Heart right ventricle (tissue), 16 donors: ENCODE results near the gene SEC14L1. TPM values are rescaled to one million over a fixed set of nuclear protein-coding genes. Genes with fewer than 3 reads are reported as not detected.
"Not testable (repeated sequence)": the region's sequence is repeated elsewhere in the genome, so short reads cannot be mapped to it uniquely, and the experiment has no call there.

ENCODE experiments used
- ATAC-seq, 8 donors: fragments of 200-7000 bp; cut with Tn5 transposase; one replicate each; pipeline ENCODE4 v1.9.1; 2020; ENCODE audit warnings: mild to moderate bottlenecking in 8 of 8, moderate library complexity in 8 of 8, moderate number of reproducible peaks in 1 of 8
- DNase-seq, 2 donors: peaks; one replicate each; pipeline ENCODE4 v3.0.0-alpha.2; 2020
- H3K27ac ChIP-seq, 10 donors: fragments of 200-600 bp; sonication (generic) in 2 of 10; one replicate each; pipeline versions ENCODE4 v1.5.0 to v1.8.0; 2020 to 2022; ENCODE audit warnings: mild to moderate bottlenecking in 3 of 10
- H3K27me3 ChIP-seq, 7 donors: fragments of 200-600 bp; one replicate each; pipeline ENCODE4 v1.8.0; 2021 to 2022; ENCODE audit warnings: mild to moderate bottlenecking in 2 of 7
- H3K36me3 ChIP-seq, 9 donors: fragments of 200-600 bp; sonication (generic) in 1 of 9; one replicate each; pipeline versions ENCODE4 v1.5.0 to v1.8.0; 2020 to 2022; ENCODE audit warnings: mild to moderate bottlenecking in 2 of 9
- H3K4me1 ChIP-seq, 9 donors: fragments of 200-600 bp; sonication (generic) in 1 of 9; one replicate each; pipeline versions ENCODE4 v1.5.0 to v1.8.0; 2020 to 2022; ENCODE audit warnings: mild to moderate bottlenecking in 4 of 9
- H3K4me3 ChIP-seq, 10 donors: fragments of 200-600 bp; sonication (generic) in 2 of 10; one replicate each; pipeline versions ENCODE4 v1.5.0 to v1.8.0; 2020 to 2022; ENCODE audit warnings: mild to moderate bottlenecking in 7 of 10, moderate library complexity in 2 of 10
- H3K9me3 ChIP-seq, 11 donors: fragments of 200-600 bp in 10 of 11; sonication (generic) in 2 of 11; one replicate each; pipeline versions ENCODE4 v1.5.0 to v1.8.0; 2013 to 2022; ENCODE audit warnings: mild to moderate bottlenecking in 2 of 11, control low read depth in 1 of 11, moderate library complexity in 1 of 11
- WGBS, 2 donors: extraction: QIAGEN DNeasy Blood & Tissue Kit; methylation state at CpG; one replicate each; pipeline ENCODE4 v1.1.7; 2013; ENCODE audit warnings: inconsistent platforms in 1 of 2; 5-methylcytosine and 5-hydroxymethylcytosine counted together
- intact Hi-C, 10 donors: fragments of 100-400 bp; cut with DNase I; formaldehyde crosslinking; loops; one replicate each; pipeline versions ENCODE4 v1.11.1 to v1.14.2; 2022
- polyA plus RNA-seq, 2 donors: library from polyadenylated mRNA; stranded (reverse); fragments of 200-250 nt; gene quantifications; one replicate each; pipeline ENCODE4 v1.2.3, GENCODE V29; 2013
- total RNA-seq, 10 donors: library from RNA; stranded (reverse); fragmentation: NEBNext Ultra II Directional in 3 of 10; extraction: Animal tissue kit (Norgen Biotek cat#: 25700) in 3 of 10; gene quantifications; one replicate each; pipeline versions ENCODE4 v1.2.1 to v1.2.4, GENCODE V29; 2021 to 2023
- TF ChIP-seq, protein P1 (sequence below), 9 donors: fragments of 200-600 bp; sonication (generic) in 2 of 9; IDR thresholded peaks; one replicate each; pipeline versions ENCODE4 v1.5.0 to v1.8.0; 2021 to 2022; ENCODE audit warnings: antibody characterized with exemption in 9 of 9, mild to moderate bottlenecking in 5 of 9, moderate library complexity in 1 of 9
- donor health status: Arrhythmogenic right ventricular cardiomyopathy.
- donor health status: ischemic (EF 13 %, LVEDD 7.1; RV severe dilation, severe dysfunction).
- donor health status: healthy with polysubstance abuse.
- donor health status: DM: no; HTN: yes; CAD: no.
- donor health status: DM: no; HTN: no; CAD: no.
- donor health status: ischemic (EF 25% LVEDD 6.9; RV normal size, moderate dysfunction).
- donor health status: ischemic (EF 25% LVEDD 5.7; RV mildly dilated, moderate dysfunction).
- donor health status: healthy.
- donor health status: DM: yes; HTN: yes; CAD: no.
- donor health status: Ischemic cardiomyopathy.
- donor health status: ischemic (EF 35%, LVEDD 5.7; RV mildly dilated, moderate dysfunction).
- donor health status: nonischemic (EF 11% LVEDD 7.7; RV severe dilation, severe dysfunction).
- donor health status: DM: yes; HTN: yes; CAD: no.
- donor health status: PGD.
- donor health status: ischemic (EF 29% LVEDD 5.4; RV normal size, mild dysfunction).
- donor health status: nonischemic (EF 23%, LVEDD 6.1; RV moderate dilation, normal function).

The SEC14L1 gene
- total and polyA plus RNA-seq, 12 donors: 36.1 to 88.8 (median 50.0) TPM

DNA sequence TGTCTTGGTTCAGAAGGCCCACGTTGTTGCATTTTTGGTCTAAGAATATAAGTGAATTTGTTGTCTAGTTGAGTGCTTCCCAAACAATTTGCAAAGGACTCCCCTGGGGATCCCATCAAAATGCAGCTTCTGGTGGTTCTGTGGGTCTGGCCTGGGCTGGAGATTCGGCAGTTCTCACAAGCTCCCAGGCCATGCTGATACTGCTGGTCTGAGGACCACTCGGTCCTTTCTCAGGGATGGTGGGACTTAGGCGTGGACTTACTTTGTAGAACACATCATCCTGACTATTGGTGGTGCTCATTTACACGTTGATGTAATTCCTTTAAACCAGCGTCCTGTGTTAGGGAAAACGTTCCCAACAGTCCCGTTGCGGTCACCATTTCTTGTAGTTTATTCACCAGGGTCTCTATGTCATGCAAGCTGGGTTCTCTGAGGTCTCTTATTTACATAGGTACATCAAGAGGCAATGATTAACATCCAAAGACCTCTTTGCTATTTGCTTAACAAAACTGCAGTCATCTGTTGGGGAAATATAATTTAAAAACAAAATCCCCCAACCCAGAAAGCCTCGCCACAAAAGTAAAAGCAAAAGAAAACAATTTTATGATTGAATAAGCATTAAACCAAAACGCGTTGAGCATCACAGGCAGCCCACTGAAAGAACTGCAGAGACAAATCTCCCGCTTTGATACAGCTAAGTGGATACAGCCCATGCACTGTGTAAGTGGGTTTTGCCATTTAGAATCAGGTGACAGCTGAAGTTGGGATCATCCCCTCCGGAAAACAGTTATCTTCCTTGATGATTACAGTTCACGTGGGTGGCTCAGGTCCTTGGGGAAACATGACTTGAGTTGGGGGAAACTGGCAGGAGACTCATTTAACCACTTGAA, 39.0 kb upstream of the SEC14L1 start:
- Histone ChIP-seq H3K27ac (no peak overlapping the region), H3K4me1 (peaks cover 4 to 52% (median 29%) of the 10 kb centered on the region in 9 donors), H3K9me3 (no peaks in the 10 kb centered on the region), H3K27me3 (no peaks in the 10 kb centered on the region), H3K4me3 (no peak overlapping the region), H3K36me3 (peaks cover 0 to 9% (median 0%) of the 10 kb centered on the region in 9 donors)
- DNase-seq (no peak), ATAC-seq (no peak)
- TF ChIP-seq, protein P1, sequence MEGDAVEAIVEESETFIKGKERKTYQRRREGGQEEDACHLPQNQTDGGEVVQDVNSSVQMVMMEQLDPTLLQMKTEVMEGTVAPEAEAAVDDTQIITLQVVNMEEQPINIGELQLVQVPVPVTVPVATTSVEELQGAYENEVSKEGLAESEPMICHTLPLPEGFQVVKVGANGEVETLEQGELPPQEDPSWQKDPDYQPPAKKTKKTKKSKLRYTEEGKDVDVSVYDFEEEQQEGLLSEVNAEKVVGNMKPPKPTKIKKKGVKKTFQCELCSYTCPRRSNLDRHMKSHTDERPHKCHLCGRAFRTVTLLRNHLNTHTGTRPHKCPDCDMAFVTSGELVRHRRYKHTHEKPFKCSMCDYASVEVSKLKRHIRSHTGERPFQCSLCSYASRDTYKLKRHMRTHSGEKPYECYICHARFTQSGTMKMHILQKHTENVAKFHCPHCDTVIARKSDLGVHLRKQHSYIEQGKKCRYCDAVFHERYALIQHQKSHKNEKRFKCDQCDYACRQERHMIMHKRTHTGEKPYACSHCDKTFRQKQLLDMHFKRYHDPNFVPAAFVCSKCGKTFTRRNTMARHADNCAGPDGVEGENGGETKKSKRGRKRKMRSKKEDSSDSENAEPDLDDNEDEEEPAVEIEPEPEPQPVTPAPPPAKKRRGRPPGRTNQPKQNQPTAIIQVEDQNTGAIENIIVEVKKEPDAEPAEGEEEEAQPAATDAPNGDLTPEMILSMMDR (IDR thresholded peaks at IDR 0.05): no peak
- 80% methylated on average over 15 of the region's 15 CpGs for WGBS, 2 donors
- intact Hi-C loops: loop anchor here in 1 of 10 donors (5.0 kb wide), 1 partner anchor 36 kb away; no protein-coding TSS in a partner anchor

- Histone ChIP-seq H3K4me1 (peaks cover 2 to 52% (median 21%) of the 10 kb centered on the region in 9 donors), H3K27ac (peak overlapping the region in 1 of 10 donors; percentile 20)
- DNase-seq, H3K27me3 ChIP-seq, ATAC-seq, H3K4me3 ChIP-seq, H3K9me3 ChIP-seq, H3K36me3 ChIP-seq: not testable (repeated sequence)
- intact Hi-C loops: loop anchor here in 1 of 10 donors (5.0 kb wide), 1 partner anchor 35 kb away; no protein-coding TSS in a partner anchor
- 95 to 97% methylated on average over 8 of the region's 8 CpGs for WGBS, 2 donors
Observed at GRCh38 chr17:77102411-77103134, 38.2 kb upstream of the SEC14L1 start.

GRCh38 chr17:77105706-77106105, 35.1 kb upstream of the SEC14L1 start:
- Histone ChIP-seq H3K4me1 (peaks cover 7 to 59% (median 26%) of the 10 kb centered on the region in 9 donors), H3K9me3 (no peaks in the 10 kb centered on the region), H3K27me3 (no peaks in the 10 kb centered on the region), H3K27ac (peak overlapping the region in 9 of 10 donors; percentile 1 to 91 (median 63)), H3K4me3 (no peak overlapping the region), H3K36me3 (no peaks in the 10 kb centered on the region)
- DNase-seq: no peak
- TF ChIP-seq, protein P1 (IDR thresholded peaks at IDR 0.05): no peak
- WGBS, 2 donors: 62 to 71% methylated on average over 3 of the region's 3 CpGs
- intact Hi-C loops: no loop called here
- ATAC-seq: no peak

DNA sequence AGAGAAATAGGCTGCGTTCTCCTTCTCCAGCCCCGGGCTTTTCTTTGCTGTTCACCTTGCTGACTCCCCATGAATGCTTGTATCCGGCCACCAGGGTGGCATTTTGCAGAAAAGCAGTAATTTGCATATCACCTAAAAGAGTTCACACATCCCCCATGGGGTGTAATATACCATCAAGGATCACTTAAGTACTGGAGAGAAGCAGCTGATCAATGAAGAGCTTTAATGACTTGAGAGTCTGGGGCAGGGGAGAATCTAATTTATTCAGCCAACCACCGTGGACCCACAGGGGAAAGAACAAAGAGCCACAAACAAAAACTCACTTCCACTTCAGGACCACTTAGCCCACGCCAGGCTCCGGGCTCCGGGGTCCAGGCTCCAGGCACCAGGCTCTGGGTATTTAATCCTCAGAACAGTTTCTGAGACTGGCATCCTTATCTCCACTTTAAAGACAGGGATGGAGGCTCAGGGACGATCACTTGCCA, 33.9 kb upstream of the SEC14L1 start:
- intact Hi-C loops: no loop called here
- TF ChIP-seq, protein P1 (IDR thresholded peaks at IDR 0.05): no peak
- H3K27ac ChIP-seq: peak overlapping the region in 9 of 10 donors; percentile 31 to 91 (median 83)
- no peaks in the 10 kb centered on the region for H3K36me3 ChIP-seq
- 77 to 78% methylated on average over 8 of the region's 8 CpGs for WGBS, 2 donors
- H3K4me3 ChIP-seq: no peak overlapping the region
- no peaks in the 10 kb centered on the region for H3K27me3 ChIP-seq
- no peaks in the 10 kb centered on the region for H3K9me3 ChIP-seq
- no peak for ATAC-seq
- DNase-seq: no peak
- H3K4me1 ChIP-seq: peaks cover 11 to 71% (median 39%) of the 10 kb centered on the region in 9 donors
